K562 (cell line): ENCODE results near the gene SLC8A1. TPM values are rescaled to one million over a fixed set of nuclear protein-coding genes. Genes with fewer than 3 reads are reported as not detected.

ENCODE experiments used
- ATAC-seq: fragments of 200-7000 bp; cut with Tn5 transposase; 3 replicates; pipeline ENCODE4 v1.9.1; 2020; ENCODE audit warnings: moderate library complexity
- BruUV-seq: library from RNA; stranded (reverse); fragments of 400-500 nt; replicated peaks from 2 replicates; lab custom pipeline; 2021; lab: Mats Ljungman, UMichigan
- CTCF ChIA-PET: fragments of 300-600 bp; formaldehyde crosslinking; extraction: SDS; loops from one replicate; lab custom pipeline; 2021; ENCODE audit warnings: low intra/inter-chr PET ratio; lab: Yijun Ruan, JAX
- POLR2A ChIA-PET: fragments of 300-600, 350-650 bp; sonication (Branson Sonifier 250); formaldehyde crosslinking; extraction: SDS; loops from one replicate; lab custom pipeline; 2021; ENCODE audit warnings: antibody characterized with exemption, inconsistent platforms; lab: Yijun Ruan, JAX
- DNase-seq, 4 experiments: peaks; one replicate each; pipeline versions ENCODE4 v3.0.0 to v3.0.0-alpha.2; 2011 to 2018; ENCODE audit warnings: low spot score in 3 of 4, mixed read lengths in 3 of 4; ENCODE audit errors: extremely low read depth in 1 of 4
- FAIRE-seq: peaks from 2 replicates; lab custom pipeline; 2011; peaks lifted over from hg19 to GRCh38; lab: Jason Lieb, UNC
- H2AFZ ChIP-seq: 2 replicates; pipeline ENCODE4 v1.6.0; 2011; ENCODE audit warnings: low read depth, low read length, control low read depth, inconsistent platforms
- H3K27ac ChIP-seq: fragments of 200-600 bp; 3 replicates; pipeline ENCODE4 v1.8.0; 2011; ENCODE audit warnings: low read depth, mild to moderate bottlenecking, control low read depth, inconsistent platforms, low read length, moderate library complexity, mixed read lengths; ENCODE audit errors: extremely low read depth
- H3K27me3 ChIP-seq, 2 experiments: fragments of 300-600 bp in 1 of 2; 2 replicates in 1 of 2; 3 replicates in 1 of 2; pipeline versions ENCODE4 v1.6.0 to v1.8.0; 2011; ENCODE audit warnings: inconsistent platforms in 2 of 2, low read length in 2 of 2, mild to moderate bottlenecking in 1 of 2, mixed read lengths in 1 of 2, moderate library complexity in 1 of 2; ENCODE audit not compliant: control insufficient read depth in 2 of 2, insufficient read depth in 2 of 2
- H3K36me3 ChIP-seq: fragments of 300-600 bp; 3 replicates; pipeline ENCODE4 v1.8.0; 2011; ENCODE audit warnings: mild to moderate bottlenecking, low read length, inconsistent platforms; ENCODE audit not compliant: control insufficient read depth, insufficient read depth
- H3K4me1 ChIP-seq, 2 experiments: fragments of 200-600 bp in 1 of 2; replicated peaks in 1 of 2; 2 replicates in 1 of 2; 3 replicates in 1 of 2; pipeline versions ENCODE4 v1.5.1 to v1.8.0; 2011; ENCODE audit warnings: inconsistent platforms in 2 of 2, low read length in 2 of 2, mild to moderate bottlenecking in 1 of 2, mixed read lengths in 1 of 2, moderate library complexity in 1 of 2; ENCODE audit not compliant: control insufficient read depth in 2 of 2, insufficient read depth in 2 of 2
- H3K4me2 ChIP-seq: 2 replicates; pipeline ENCODE4 v1.6.1; 2011; ENCODE audit warnings: low read length, control low read depth, inconsistent platforms, mixed read lengths; ENCODE audit not compliant: insufficient read depth
- H3K4me3 ChIP-seq: fragments of 200-600 bp; sonication (generic), shearing (Covaris generic); 2 replicates; pipeline ENCODE4 v1.5.1; 2016; ENCODE audit warnings: control low read depth, inconsistent platforms
- H3K79me2 ChIP-seq: fragments of 200-600 bp; 3 replicates; pipeline ENCODE4 v1.8.0; 2011; ENCODE audit warnings: low read length, inconsistent platforms; ENCODE audit not compliant: control insufficient read depth, insufficient read depth
- H3K9ac ChIP-seq, 2 experiments: 2 replicates each; pipeline versions ENCODE4 v1.6.0 to v1.6.1; 2011; ENCODE audit warnings: low read depth in 2 of 2, low read length in 2 of 2, control low read depth in 1 of 2, inconsistent platforms in 1 of 2, mild to moderate bottlenecking in 1 of 2, mixed read lengths in 1 of 2; ENCODE audit not compliant: insufficient read depth in 1 of 2
- H3K9me1 ChIP-seq: one replicate; pipeline ENCODE4 v1.6.0; 2011; ENCODE audit warnings: inconsistent platforms, mild to moderate bottlenecking, low read length, moderate library complexity; ENCODE audit not compliant: control insufficient read depth, insufficient read depth
- H3K9me3 ChIP-seq: replicated peaks from 2 replicates; pipeline ENCODE4 v1.5.1; 2011; ENCODE audit warnings: low read depth, low read length, inconsistent platforms; ENCODE audit not compliant: control insufficient read depth, insufficient read depth
- H4K20me1 ChIP-seq: replicated peaks from 2 replicates; pipeline ENCODE4 v1.6.1; 2011; ENCODE audit warnings: low read length, inconsistent platforms, mixed read lengths; ENCODE audit not compliant: control insufficient read depth, insufficient read depth
- ASH1L ChIP-seq: fragments of 450-650 bp; IDR thresholded peaks from 2 replicates; pipeline ENCODE4 v1.6.1; 2018; ENCODE audit warnings: borderline replicate concordance, mild to moderate bottlenecking, low read depth; ENCODE audit not compliant: partially characterized antibody
- GTF2A2 ChIP-seq: IDR thresholded peaks from 2 replicates; pipeline ENCODE4 v1.6.1; 2016; ENCODE audit warnings: mild to moderate bottlenecking, missing genetic modification characterization, missing compliant biosample characterization
- KAT7 ChIP-seq: sonication (generic); formaldehyde crosslinking; IDR thresholded peaks from 2 replicates; pipeline ENCODE4 v1.8.0; 2022; ENCODE audit warnings: missing genetic modification reagents, mild to moderate bottlenecking, borderline replicate concordance
- SPI1 ChIP-seq: IDR thresholded peaks from 2 replicates; pipeline ENCODE4 v1.6.1; 2011; ENCODE audit warnings: low read depth, low read length, control low read depth, borderline replicate concordance
- SRSF3 ChIP-seq: fragments of 200-400 bp; formaldehyde crosslinking; IDR thresholded peaks from 2 replicates; pipeline ENCODE4 v1.6.1; 2016; ENCODE audit warnings: mild to moderate bottlenecking, low read length, moderate library complexity; ENCODE audit not compliant: insufficient read depth
- ZBTB17 ChIP-seq: fragments of 450-650 bp; formaldehyde crosslinking; IDR thresholded peaks from 2 replicates; pipeline ENCODE4 v1.4.0; 2020; ENCODE audit warnings: mild to moderate bottlenecking
- WGBS: fragments of 100-300 bp; shearing (Covaris generic); methylation state at CpG from one replicate; pipeline ENCODE4 v1.1.6; 2016; ENCODE audit warnings: low coverage, mixed read lengths; ENCODE audit not compliant: insufficient coverage; ENCODE audit errors: missing lambda C conversion rate; 5-methylcytosine and 5-hydroxymethylcytosine counted together
- in situ Hi-C: fragments of 300-500 bp; cut with MboI; formaldehyde crosslinking; loops from 4 replicates; pipeline ENCODE4 v1.15.0; 2018; ENCODE audit warnings: inconsistent platforms, mixed read lengths
- intact Hi-C: fragments of 100-400 bp; cut with micrococcal nuclease; formaldehyde crosslinking; loops from 2 replicates; pipeline ENCODE4 v1.14.2; 2022
- polyA plus RNA-seq, 8 experiments: library from polyadenylated mRNA; depleted of rRNA in 4 of 8; stranded (reverse) in 5 of 8; unstranded in 3 of 8; fragments of >200 nt; fragmentation: Nextera tagmentation in 2 of 8; fragmentation: Illumina TruSeq in 1 of 8; extraction: Ambion mirVana in 2 of 8; extraction: Trizol in 1 of 8; gene quantifications; 2 replicates each; pipeline versions ENCODE4 v1.2.1 to v1.2.3, GENCODE V29; 2011 to 2014; ENCODE audit warnings: inconsistent platforms in 1 of 8, missing spikeins in 1 of 8
- total RNA-seq, 7 experiments: library from RNA; depleted of rRNA in 6 of 7; stranded (reverse); fragments of >200 nt in 6 of 7; fragmentation: Illumina TruSeq in 2 of 7; extraction: Trizol in 2 of 7; gene quantifications; 2 replicates each; pipeline versions ENCODE4 v1.2.1 to v1.2.3, GENCODE V29; 2011 to 2021; ENCODE audit warnings: low replicate concordance in 1 of 7
- TF ChIP-seq, protein P1 (sequence below): fragments of 250-450 bp; sonication (Bioruptor Pico); IDR thresholded peaks from 2 replicates; pipeline ENCODE4 v1.8.0; 2022; ENCODE audit warnings: inconsistent platforms, mild to moderate bottlenecking, moderate library complexity, borderline replicate concordance
- TF ChIP-seq, protein P2 (sequence below): sonication (generic); formaldehyde crosslinking; IDR thresholded peaks from 2 replicates; pipeline ENCODE4 v1.8.0; 2022; ENCODE audit warnings: mild to moderate bottlenecking, missing genetic modification reagents, borderline replicate concordance

SLC8A1 gene
- total and polyA plus RNA-seq, 9 of the 15 experiments (the other 6 are each of a cell fraction or from before 2014, with no cell fraction given), result not detected

- TF ChIP-seq ZBTB17 (CRISPR knock-in tag) (no peak), SPI1 (no peak), ASH1L (no peak), SRSF3 (no peak), GTF2A2 (tag) (no peak), KAT7 (no peak)
- TF ChIP-seq, protein P1, sequence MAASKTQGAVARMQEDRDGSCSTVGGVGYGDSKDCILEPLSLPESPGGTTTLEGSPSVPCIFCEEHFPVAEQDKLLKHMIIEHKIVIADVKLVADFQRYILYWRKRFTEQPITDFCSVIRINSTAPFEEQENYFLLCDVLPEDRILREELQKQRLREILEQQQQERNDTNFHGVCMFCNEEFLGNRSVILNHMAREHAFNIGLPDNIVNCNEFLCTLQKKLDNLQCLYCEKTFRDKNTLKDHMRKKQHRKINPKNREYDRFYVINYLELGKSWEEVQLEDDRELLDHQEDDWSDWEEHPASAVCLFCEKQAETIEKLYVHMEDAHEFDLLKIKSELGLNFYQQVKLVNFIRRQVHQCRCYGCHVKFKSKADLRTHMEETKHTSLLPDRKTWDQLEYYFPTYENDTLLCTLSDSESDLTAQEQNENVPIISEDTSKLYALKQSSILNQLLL, result no peak
- TF ChIP-seq, protein P2, sequence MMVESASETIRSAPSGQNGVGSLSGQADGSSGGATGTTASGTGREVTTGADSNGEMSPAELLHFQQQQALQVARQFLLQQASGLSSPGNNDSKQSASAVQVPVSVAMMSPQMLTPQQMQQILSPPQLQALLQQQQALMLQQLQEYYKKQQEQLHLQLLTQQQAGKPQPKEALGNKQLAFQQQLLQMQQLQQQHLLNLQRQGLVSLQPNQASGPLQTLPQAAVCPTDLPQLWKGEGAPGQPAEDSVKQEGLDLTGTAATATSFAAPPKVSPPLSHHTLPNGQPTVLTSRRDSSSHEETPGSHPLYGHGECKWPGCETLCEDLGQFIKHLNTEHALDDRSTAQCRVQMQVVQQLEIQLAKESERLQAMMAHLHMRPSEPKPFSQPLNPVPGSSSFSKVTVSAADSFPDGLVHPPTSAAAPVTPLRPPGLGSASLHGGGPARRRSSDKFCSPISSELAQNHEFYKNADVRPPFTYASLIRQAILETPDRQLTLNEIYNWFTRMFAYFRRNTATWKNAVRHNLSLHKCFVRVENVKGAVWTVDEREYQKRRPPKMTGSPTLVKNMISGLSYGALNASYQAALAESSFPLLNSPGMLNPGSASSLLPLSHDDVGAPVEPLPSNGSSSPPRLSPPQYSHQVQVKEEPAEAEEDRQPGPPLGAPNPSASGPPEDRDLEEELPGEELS (CRISPR knock-in tag), result no peak
- H3K9ac ChIP-seq, result no peak overlapping the region
- no peaks in the 10 kb centered on the region for H3K27me3 ChIP-seq
- ATAC-seq, result no peak
- 3% methylated on average over 2 of the region's 2 CpGs for WGBS
- ChIA-PET POLR2A (interaction anchor here (0.9 kb wide), 1 partner anchor 9 kb away, joined by 3 read pairs; no protein-coding TSS in a partner anchor), CTCF (no interaction called here)
- no peak overlapping the region for H2AFZ ChIP-seq
- intact Hi-C loops (no loop called here), in situ Hi-C loops (no loop called here)
- no peak overlapping the region for H3K27ac ChIP-seq
- no peak for DNase-seq
- no peaks in the 10 kb centered on the region for H3K79me2 ChIP-seq
- no peak for FAIRE-seq
- no peak overlapping the region for H3K4me3 ChIP-seq
- no peaks in the 10 kb centered on the region for H3K9me1 ChIP-seq
- H4K20me1 ChIP-seq, result no peaks in the 10 kb centered on the region
- no peaks in the 10 kb centered on the region for H3K36me3 ChIP-seq
- no TSS peak for BruUV-seq
- no peak overlapping the region for H3K4me2 ChIP-seq
- no peaks in the 10 kb centered on the region for H3K9me3 ChIP-seq
- H3K4me1 ChIP-seq, result no peaks in the 10 kb centered on the region
Measured at GRCh38 chr2:40317761-40318160, 134.1 kb downstream of the SLC8A1 start.
